Measurements from ENCODE around the gene KCNG4.

GRCh38 chr16:84207251-84207650 lies 32.6 kb downstream of the KCNG4 start:
- TF ChIP-seq GATA2 (IDR thresholded peaks at IDR 0.05; ENCODE audit: low read depth, low read length) (no peak), GATA3 (IDR thresholded peaks at IDR 0.05; ENCODE audit: low read depth, low read length) (no peak)

All from SH-SY5Y (cell line).